GM12865 (cell line): ENCODE data around the gene LGI2.
"Not testable (repeated sequence)": the region's sequence is repeated elsewhere in the genome, so short reads cannot be mapped to it uniquely, and the experiment has no call there.

Experiments used
- DNase-seq: peaks from one replicate; pipeline ENCODE4 v3.0.0; 2010; ENCODE audit warnings: low read depth
- H3K4me3 ChIP-seq: 2 replicates; pipeline ENCODE4 v1.5.1; 2011; ENCODE audit warnings: mild to moderate bottlenecking, low read depth, low read length, control low read depth
- CTCF ChIP-seq: IDR thresholded peaks from 2 replicates; pipeline ENCODE4 v1.5.1; 2011; ENCODE audit warnings: low read length, control low read depth, low read depth, inconsistent platforms; ENCODE audit not compliant: insufficient read depth; ENCODE audit errors: missing control alignments

Gene LGI2

DNA sequence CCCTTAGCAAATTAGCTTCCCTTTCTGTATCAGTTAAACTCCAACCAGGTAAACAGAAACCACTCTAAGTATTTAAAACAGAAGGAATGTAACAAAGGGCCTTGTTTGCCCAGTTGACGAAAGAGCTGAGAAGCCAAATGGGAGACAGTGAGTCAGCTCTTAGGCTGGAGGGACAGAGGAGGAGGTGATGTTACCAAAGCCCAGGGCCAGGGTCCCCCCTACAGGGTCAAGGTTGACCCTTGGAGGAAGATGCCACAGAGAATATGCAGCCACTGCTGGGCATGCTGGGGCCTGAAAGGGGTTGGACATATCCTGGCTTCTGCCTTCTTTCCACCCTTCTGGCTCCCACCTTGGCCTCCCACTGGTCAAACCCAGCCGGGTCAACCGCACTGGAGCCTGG is 38.3 kb upstream of the LGI2 start:
- no peak overlapping the region for H3K4me3 ChIP-seq
- no peak for DNase-seq
- TF ChIP-seq CTCF = no peak

DNA sequence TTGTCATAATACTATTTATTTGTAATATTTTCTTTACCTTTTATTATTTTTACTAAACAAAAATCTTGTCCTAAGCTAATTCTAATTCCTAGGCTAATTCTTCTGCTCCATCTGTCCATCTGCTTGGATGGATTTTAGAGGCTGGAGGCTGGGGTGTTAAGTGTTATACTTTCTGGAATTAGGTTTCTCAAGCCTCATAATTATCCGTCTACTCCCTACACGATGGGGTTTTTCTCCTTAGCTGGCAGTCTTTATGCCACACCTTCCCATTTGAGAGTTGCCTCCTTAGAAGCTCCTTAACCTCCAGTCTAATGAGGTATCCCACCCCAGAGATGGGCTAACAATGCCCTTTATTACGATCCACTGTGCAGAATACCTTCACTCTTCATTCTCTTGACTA is 37.6 kb upstream of the LGI2 start:
- no peak for DNase-seq
- no peak for TF ChIP-seq CTCF

DNA sequence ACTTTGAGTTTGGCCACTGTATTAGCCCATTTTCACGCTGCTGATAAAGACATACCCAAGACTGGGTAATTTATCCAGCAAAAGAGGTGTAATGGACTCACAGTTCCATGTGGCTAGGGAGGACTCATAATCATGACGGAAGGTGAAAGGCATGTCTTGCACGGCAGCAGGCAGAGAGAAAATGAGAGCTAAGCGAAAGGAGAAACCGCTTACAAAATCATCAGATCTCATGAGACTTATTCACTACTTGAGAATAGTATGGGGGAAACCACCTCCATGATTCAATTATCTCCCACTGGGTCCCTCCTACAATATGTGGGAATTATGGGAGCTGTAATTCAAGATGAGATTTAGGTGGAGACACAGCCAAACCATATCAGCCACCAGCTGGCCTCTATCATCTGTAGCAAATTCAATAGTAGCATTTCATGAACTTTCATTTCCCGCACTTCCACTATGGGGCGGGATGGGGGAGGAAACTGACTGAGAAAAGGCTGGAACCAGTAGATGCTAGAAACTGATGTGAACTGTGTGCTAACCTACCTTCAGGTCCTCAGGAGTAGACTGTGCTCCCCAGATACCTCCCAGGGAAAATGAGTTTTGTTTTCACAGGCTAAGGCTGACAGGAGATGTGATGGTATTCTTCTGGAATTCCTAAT is 35.3 kb upstream of the LGI2 start:
- no peak overlapping the region for H3K4me3 ChIP-seq
- DNase-seq = no peak
- TF ChIP-seq CTCF = no peak

More for the DNA sequence above, 37.6 kb upstream of the LGI2 start:
- H3K4me3 ChIP-seq = no peak overlapping the region

GRCh38 chr4:25065431-25065858 is 34.7 kb upstream of the LGI2 start:
- TF ChIP-seq CTCF = no peak
- no peak for DNase-seq
- no peak overlapping the region for H3K4me3 ChIP-seq

DNA sequence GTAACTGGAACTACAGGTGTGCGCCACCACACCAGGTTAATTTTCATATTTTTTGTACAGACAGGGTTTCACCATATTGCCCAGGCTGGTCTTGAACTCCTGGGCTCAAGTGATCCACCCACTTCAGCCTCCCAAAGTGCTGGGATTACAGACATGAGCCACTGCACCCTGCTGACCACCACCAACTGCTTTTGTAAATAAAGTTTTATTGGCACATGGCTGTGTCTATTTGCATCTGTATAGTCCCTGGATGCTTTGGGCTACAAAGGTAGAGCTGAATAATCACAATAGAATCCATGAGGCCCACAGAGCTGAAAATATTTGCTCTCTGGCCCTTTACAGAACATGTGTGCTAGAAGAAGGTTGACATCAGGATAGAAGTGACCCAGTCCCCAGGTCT is 33.7 kb upstream of the LGI2 start:
- not testable (repeated sequence) for H3K4me3 ChIP-seq, DNase-seq

- H3K4me3 ChIP-seq = no peak overlapping the region
- no peak for TF ChIP-seq CTCF
- DNase-seq = no peak
Measured at GRCh38 chr4:25063116-25063515, 32.4 kb upstream of the LGI2 start.

DNA sequence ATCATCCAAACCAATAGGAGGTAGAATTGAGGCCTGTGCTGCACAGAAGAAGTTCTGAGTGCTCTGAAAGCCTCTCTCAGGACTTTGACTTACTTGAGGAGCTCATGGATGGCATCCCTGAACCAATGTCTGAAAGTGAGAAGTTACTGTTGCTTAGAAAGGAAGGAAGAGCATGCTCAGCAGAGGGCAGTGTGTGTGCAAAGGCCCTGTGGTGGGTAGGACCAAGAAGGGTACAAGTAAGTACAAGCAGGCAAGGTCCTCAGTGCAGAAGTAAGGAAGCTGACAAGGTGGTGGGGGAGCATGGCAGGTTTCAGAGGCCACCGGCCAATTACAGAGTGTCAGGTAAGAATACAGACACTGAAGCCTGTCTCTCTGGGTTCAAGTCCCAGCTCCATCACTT is 31.4 kb upstream of the LGI2 start:
- no peak for TF ChIP-seq CTCF
- DNase-seq = no peak
- H3K4me3 ChIP-seq = no peak overlapping the region
